Ectodermal cell (in vitro differentiated cells): ENCODE results near the gene ZDHHC18. TPM values are rescaled to one million over a fixed set of nuclear protein-coding genes. Genes with fewer than 3 reads are reported as not detected.

Experiments
- H3K27ac ChIP-seq: 2 replicates; pipeline ENCODE4 v1.7.0; 2013; ENCODE audit warnings: mild to moderate bottlenecking, low read depth, low read length; ENCODE audit not compliant: insufficient read depth, poor library complexity, severe bottlenecking
- H3K27me3 ChIP-seq: 2 replicates; pipeline ENCODE4 v1.7.0; 2013; ENCODE audit warnings: mild to moderate bottlenecking, low read length; ENCODE audit not compliant: insufficient read depth, control insufficient read depth, poor library complexity, severe bottlenecking
- H3K36me3 ChIP-seq: one replicate; pipeline ENCODE4 v1.7.0; 2013; ENCODE audit warnings: low read length; ENCODE audit not compliant: control insufficient read depth, insufficient read depth
- H3K4me1 ChIP-seq: one replicate; pipeline ENCODE4 v1.7.0; 2013; ENCODE audit warnings: low read length; ENCODE audit not compliant: control insufficient read depth, insufficient read depth
- H3K4me3 ChIP-seq: 2 replicates; pipeline ENCODE4 v1.7.0; 2013; ENCODE audit warnings: low read depth, low read length, control low read depth; ENCODE audit not compliant: insufficient read depth
- H3K9me3 ChIP-seq: 2 replicates; pipeline ENCODE4 v1.7.0; 2013; ENCODE audit warnings: mild to moderate bottlenecking, low read length, moderate library complexity; ENCODE audit not compliant: control insufficient read depth
- WGBS, 2 experiments: methylation state at CpG; one replicate each; pipeline ENCODE4 v1.1.7; 2013; ENCODE audit warnings: missing lambda C conversion rate in 2 of 2; 5-methylcytosine and 5-hydroxymethylcytosine counted together
- polyA plus RNA-seq, 4 experiments: library from polyadenylated mRNA; stranded (reverse); fragments of 50-300 nt; gene quantifications; one replicate each; pipeline ENCODE4 v1.2.3, GENCODE V29; 2013

Gene ZDHHC18
- 62.3 TPM for polyA plus RNA-seq (2013, experiment 1 of 4)
- 63.6 TPM for polyA plus RNA-seq (2013, experiment 2 of 4)
- polyA plus RNA-seq (2013, experiment 3 of 4), result 40.0 TPM
- polyA plus RNA-seq (2013, experiment 4 of 4), result 42.0 TPM

GRCh38 chr1:26826261-26827105, at the start of gene ZDHHC18:
ZDHHC18 (plus strand) TSS chr1:26826688; CDS start chr1:26826805, 117 bp downstream.
- Histone ChIP-seq H3K4me1 (peaks cover 15% of the 10 kb centered on the region), H3K36me3 (no peaks in the 10 kb centered on the region), H3K27ac (no peak within 1 kb of the TSS), H3K27me3 (no peaks in the 10 kb centered on the region), H3K9me3 (no peaks in the 10 kb centered on the region), H3K4me3 (peak within 1 kb of the TSS; percentile 60)
- WGBS, 2 experiments, result 3% methylated on average over 107 of the region's 107 CpGs

- Histone ChIP-seq H3K27me3 (no peaks in the 10 kb centered on the region), H3K9me3 (no peaks in the 10 kb centered on the region), H3K36me3 (peaks cover 71% of the 10 kb centered on the region), H3K27ac (no peak overlapping the region), H3K4me1 (no peaks in the 10 kb centered on the region), H3K4me3 (no peak overlapping the region)
- 96% methylated on average over 11 of the region's 11 CpGs for WGBS, 2 experiments
These were observed 47.3 kb upstream of the ZDHHC18 start for GRCh38 chr1:26779098-26779668.

- H3K27me3 ChIP-seq, result no peaks in the 10 kb centered on the region
- H3K4me1 ChIP-seq, result peaks cover 1% of the 10 kb centered on the region
- H3K27ac ChIP-seq, result no peak overlapping the region
- no peak overlapping the region for H3K4me3 ChIP-seq
- H3K9me3 ChIP-seq, result no peaks in the 10 kb centered on the region
- 96 to 97% methylated on average over 21 of the region's 21 CpGs for WGBS, 2 experiments
- peaks cover 58% of the 10 kb centered on the region for H3K36me3 ChIP-seq
These were observed 46.0 kb upstream of the ZDHHC18 start for GRCh38 chr1:26780344-26780957.

- Histone ChIP-seq H3K36me3 (peaks cover 50% of the 10 kb centered on the region), H3K4me1 (peaks cover 10% of the 10 kb centered on the region), H3K9me3 (no peaks in the 10 kb centered on the region), H3K27me3 (no peaks in the 10 kb centered on the region), H3K27ac (no peak overlapping the region), H3K4me3 (no peak overlapping the region)
- WGBS, 2 experiments, result 94 to 97% methylated on average over 11 of the region's 11 CpGs
These were observed 45.2 kb upstream of the ZDHHC18 start for GRCh38 chr1:26781206-26781825.

GRCh38 chr1:26782521-26783212, 43.8 kb upstream of the ZDHHC18 start:
- Histone ChIP-seq H3K27ac (no peak overlapping the region), H3K36me3 (peaks cover 38% of the 10 kb centered on the region), H3K4me1 (peaks cover 20% of the 10 kb centered on the region), H3K9me3 (no peaks in the 10 kb centered on the region), H3K27me3 (no peaks in the 10 kb centered on the region), H3K4me3 (no peak overlapping the region)
- 89 to 90% methylated on average over 3 of the region's 3 CpGs for WGBS, 2 experiments

GRCh38 chr1:26783646-26784022, 42.9 kb upstream of the ZDHHC18 start:
- no peak overlapping the region for H3K4me3 ChIP-seq
- no peaks in the 10 kb centered on the region for H3K9me3 ChIP-seq
- WGBS, 2 experiments, result 92 to 93% methylated on average over 5 of the region's 5 CpGs
- no peaks in the 10 kb centered on the region for H3K27me3 ChIP-seq
- peaks cover 23% of the 10 kb centered on the region for H3K4me1 ChIP-seq
- H3K27ac ChIP-seq, result no peak overlapping the region
- peaks cover 28% of the 10 kb centered on the region for H3K36me3 ChIP-seq

- Histone ChIP-seq H3K27me3 (no peaks in the 10 kb centered on the region), H3K4me3 (no peak overlapping the region), H3K4me1 (peaks cover 27% of the 10 kb centered on the region), H3K9me3 (no peaks in the 10 kb centered on the region), H3K27ac (no peak overlapping the region), H3K36me3 (peaks cover 23% of the 10 kb centered on the region)
- WGBS, 2 experiments, result 98 to 100% methylated on average over 2 of the region's 2 CpGs
These were observed 42.2 kb upstream of the ZDHHC18 start for GRCh38 chr1:26784023-26784871.

- no peak overlapping the region for H3K4me3 ChIP-seq
- peaks cover 17% of the 10 kb centered on the region for H3K36me3 ChIP-seq
- H3K4me1 ChIP-seq, result peaks cover 27% of the 10 kb centered on the region
- no peaks in the 10 kb centered on the region for H3K9me3 ChIP-seq
- WGBS, 2 experiments, result 95% methylated on average over 1 of the region's 1 CpG
- no peaks in the 10 kb centered on the region for H3K27me3 ChIP-seq
- H3K27ac ChIP-seq, result no peak overlapping the region
These were observed 41.6 kb upstream of the ZDHHC18 start for GRCh38 chr1:26784886-26785285.
